Upper lobe of left lung (tissue), 4 donors: ENCODE measurements around the gene RNU4-1.

ENCODE experiments used
- EP300 ChIP-seq, 4 donors: sonication (generic); formaldehyde crosslinking; IDR thresholded peaks; one replicate each; pipeline ENCODE4 v1.5.1; 2017; ENCODE audit warnings: antibody characterized with exemption in 4 of 4, control low read depth in 2 of 4
- POLR2AphosphoS5 ChIP-seq, 2 donors: sonication (generic); formaldehyde crosslinking; IDR thresholded peaks; one replicate each; pipeline ENCODE4 v1.5.1; 2017; ENCODE audit warnings: antibody characterized with exemption in 2 of 2
- TF ChIP-seq, protein P1 (sequence below), 6 experiments: fragments of 450-650 bp in 4 of 6; fragments of 200-600 bp in 2 of 6; sonication (generic) in 2 of 6; IDR thresholded peaks; one replicate each; pipeline ENCODE4 v1.5.1; 2016 to 2019; ENCODE audit warnings: antibody characterized with exemption in 6 of 6

DNA sequence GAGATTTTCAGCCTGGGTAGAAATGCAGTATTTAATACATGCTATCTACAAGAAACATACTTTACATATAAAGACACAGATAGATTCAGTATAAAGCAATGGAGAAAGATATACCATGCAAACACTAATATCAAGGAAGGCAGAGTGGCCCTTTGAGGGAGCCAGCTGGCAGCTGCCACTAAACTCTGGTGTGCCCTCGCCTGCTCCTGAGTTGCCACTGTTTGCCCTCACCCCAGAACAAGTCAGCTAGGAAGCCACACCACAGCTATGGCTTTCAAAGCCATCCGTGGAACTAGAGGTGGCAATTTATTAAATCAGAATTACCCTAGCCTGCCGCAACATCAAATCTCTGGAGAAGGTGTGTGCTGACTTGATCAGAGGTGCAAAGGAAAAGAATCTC lies 45.9 kb downstream of the RNU4-1 start:
- TF ChIP-seq EP300 (IDR thresholded peaks at IDR 0.05) (no peak), POLR2AphosphoS5 (IDR thresholded peaks at IDR 0.05) (no peak)
- TF ChIP-seq, protein P1, sequence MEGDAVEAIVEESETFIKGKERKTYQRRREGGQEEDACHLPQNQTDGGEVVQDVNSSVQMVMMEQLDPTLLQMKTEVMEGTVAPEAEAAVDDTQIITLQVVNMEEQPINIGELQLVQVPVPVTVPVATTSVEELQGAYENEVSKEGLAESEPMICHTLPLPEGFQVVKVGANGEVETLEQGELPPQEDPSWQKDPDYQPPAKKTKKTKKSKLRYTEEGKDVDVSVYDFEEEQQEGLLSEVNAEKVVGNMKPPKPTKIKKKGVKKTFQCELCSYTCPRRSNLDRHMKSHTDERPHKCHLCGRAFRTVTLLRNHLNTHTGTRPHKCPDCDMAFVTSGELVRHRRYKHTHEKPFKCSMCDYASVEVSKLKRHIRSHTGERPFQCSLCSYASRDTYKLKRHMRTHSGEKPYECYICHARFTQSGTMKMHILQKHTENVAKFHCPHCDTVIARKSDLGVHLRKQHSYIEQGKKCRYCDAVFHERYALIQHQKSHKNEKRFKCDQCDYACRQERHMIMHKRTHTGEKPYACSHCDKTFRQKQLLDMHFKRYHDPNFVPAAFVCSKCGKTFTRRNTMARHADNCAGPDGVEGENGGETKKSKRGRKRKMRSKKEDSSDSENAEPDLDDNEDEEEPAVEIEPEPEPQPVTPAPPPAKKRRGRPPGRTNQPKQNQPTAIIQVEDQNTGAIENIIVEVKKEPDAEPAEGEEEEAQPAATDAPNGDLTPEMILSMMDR (IDR thresholded peaks at IDR 0.05), result no peak
